22Rv1 (cell line): ENCODE measurements around the gene IFNG-AS1.

Experiments used
- ZFX ChIP-seq: fragments of 450-650 bp; IDR thresholded peaks from 2 replicates; pipeline ENCODE4 v1.6.1; 2017; ENCODE audit warnings: antibody characterized with exemption, borderline replicate concordance
- TF ChIP-seq, protein P1 (sequence below): fragments of 450-650 bp; IDR thresholded peaks from 2 replicates; pipeline ENCODE4 v1.5.1; 2017; ENCODE audit warnings: mild to moderate bottlenecking

DNA sequence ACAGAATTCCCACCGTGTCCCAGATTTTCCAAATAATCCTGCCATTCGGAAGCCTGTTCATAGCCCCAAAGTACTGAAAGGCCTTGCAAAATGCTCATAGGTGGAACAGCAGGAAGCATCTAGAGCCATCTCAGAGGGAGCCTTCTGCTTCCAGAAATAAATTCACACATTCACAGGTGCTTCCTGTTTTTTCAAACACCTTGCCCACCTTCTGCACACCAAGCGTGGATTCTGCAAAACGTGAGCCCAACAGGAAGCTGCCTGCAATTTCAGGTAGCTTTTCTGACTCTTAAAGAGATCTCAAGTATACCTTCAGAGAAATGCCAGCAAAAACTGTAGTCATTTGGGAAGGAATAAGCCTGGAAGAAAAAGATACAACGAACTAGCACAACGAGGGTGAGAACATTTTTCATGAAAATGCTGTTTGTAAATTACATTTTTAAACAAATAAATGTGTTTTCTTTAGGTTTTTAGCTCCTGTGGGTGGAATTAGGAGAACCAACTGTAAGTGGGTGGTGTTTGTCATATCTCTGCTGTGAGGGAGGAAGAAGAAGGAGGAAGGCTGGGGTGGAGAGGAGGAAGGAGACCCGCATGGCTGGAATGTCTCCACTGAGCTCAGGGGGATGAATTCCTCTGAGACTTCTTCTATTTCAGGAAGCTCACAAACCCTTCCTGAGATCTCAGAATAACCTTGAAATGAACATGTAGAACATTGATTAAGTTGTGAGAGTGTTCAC is at the start of gene IFNG-AS1:
- TF ChIP-seq, protein P1, sequence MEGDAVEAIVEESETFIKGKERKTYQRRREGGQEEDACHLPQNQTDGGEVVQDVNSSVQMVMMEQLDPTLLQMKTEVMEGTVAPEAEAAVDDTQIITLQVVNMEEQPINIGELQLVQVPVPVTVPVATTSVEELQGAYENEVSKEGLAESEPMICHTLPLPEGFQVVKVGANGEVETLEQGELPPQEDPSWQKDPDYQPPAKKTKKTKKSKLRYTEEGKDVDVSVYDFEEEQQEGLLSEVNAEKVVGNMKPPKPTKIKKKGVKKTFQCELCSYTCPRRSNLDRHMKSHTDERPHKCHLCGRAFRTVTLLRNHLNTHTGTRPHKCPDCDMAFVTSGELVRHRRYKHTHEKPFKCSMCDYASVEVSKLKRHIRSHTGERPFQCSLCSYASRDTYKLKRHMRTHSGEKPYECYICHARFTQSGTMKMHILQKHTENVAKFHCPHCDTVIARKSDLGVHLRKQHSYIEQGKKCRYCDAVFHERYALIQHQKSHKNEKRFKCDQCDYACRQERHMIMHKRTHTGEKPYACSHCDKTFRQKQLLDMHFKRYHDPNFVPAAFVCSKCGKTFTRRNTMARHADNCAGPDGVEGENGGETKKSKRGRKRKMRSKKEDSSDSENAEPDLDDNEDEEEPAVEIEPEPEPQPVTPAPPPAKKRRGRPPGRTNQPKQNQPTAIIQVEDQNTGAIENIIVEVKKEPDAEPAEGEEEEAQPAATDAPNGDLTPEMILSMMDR: no peak
- no peak for TF ChIP-seq ZFX
